ENCODE results near the gene ATP8B4. TPM values are rescaled to one million over a fixed set of nuclear protein-coding genes. Genes with fewer than 3 reads are reported as not detected.

ATP8B4 gene
- total and polyA plus RNA-seq, 2 experiments from 2014 or later: 0.89 to 1.5 TPM

DNA sequence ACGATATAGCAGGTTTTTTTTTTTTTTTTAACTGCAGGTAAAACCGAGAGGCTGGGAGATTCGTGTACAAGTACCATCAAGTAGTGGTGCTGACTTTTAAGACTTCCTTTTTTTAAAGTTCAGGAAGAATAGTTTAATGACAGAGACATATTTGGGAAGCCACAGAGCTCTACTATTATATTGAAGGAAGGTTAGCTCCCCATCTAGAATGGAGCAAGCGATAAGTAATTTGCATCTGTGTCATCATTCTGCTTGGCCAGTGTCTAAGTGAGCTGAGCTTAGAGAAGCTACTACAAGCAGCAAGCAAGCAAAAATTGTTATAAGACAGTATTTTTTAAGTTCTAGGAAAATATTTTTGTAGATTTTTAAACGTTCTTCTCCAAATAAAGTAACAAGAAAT lies 203.2 kb downstream of the ATP8B4 start:
- DNase-seq: no peak
- Histone ChIP-seq H3K4me3 (no peak overlapping the region), H3K4me1 (ENCODE audit: insufficient read depth) (no peaks in the 10 kb centered on the region), H2AFZ (no peak overlapping the region), H3K36me3 (ENCODE audit: low read depth) (no peaks in the 10 kb centered on the region), H3K27me3 (replicated peaks; ENCODE audit: insufficient read depth) (no peaks in the 10 kb centered on the region), H3K9ac (no peak overlapping the region), H4K20me1 (ENCODE audit: insufficient read depth) (no peaks in the 10 kb centered on the region), H3K4me2 (ENCODE audit: unreplicated experiment) (no peak overlapping the region), H3K9me3 (ENCODE audit: low read depth) (no peaks in the 10 kb centered on the region), H3F3A (ENCODE audit: insufficient read depth) (no peaks in the 10 kb centered on the region), H3K79me2 (ENCODE audit: insufficient read depth) (no peaks in the 10 kb centered on the region), H3K27ac (no peak overlapping the region), H3K9me2 (ENCODE audit: insufficient read depth) (no peaks in the 10 kb centered on the region)
- TF ChIP-seq EZH2phosphoT487 (IDR thresholded peaks at IDR 0.05; ENCODE audit: insufficient read depth, low read depth) (no peak), EZH2 (IDR thresholded peaks at IDR 0.05; ENCODE audit: insufficient read depth, poor library complexity, severe bottlenecking) (no peak)
- 84 to 86% methylated on average over 5 of the region's 5 CpGs for WGBS, 2 experiments (ENCODE audit: low coverage in 1 of 2, low lambda C conversion rate in 2 of 2, missing lambda C conversion rate in 2 of 2)
- in situ Hi-C loops (cut with MboI): no loop called here

- H3K9me2 ChIP-seq (ENCODE audit: insufficient read depth): peaks cover 4% of the 10 kb centered on the region; the same call in 1 of the 2 replicates
- DNase-seq: no peak
- H4K20me1 ChIP-seq (ENCODE audit: insufficient read depth): no peaks in the 10 kb centered on the region
- H3K9ac ChIP-seq: no peak overlapping the region
- no peaks in the 10 kb centered on the region for H3K36me3 ChIP-seq (ENCODE audit: low read depth)
- H3K27ac ChIP-seq: no peak overlapping the region
- TF ChIP-seq EZH2 (IDR thresholded peaks at IDR 0.05; ENCODE audit: insufficient read depth, poor library complexity, severe bottlenecking): no peak
- TF ChIP-seq EZH2phosphoT487 (IDR thresholded peaks at IDR 0.05; ENCODE audit: insufficient read depth, low read depth): no peak
- no peaks in the 10 kb centered on the region for H3K27me3 ChIP-seq (replicated peaks; ENCODE audit: insufficient read depth)
- no peaks in the 10 kb centered on the region for H3K79me2 ChIP-seq (ENCODE audit: insufficient read depth)
- no peak overlapping the region for H3K4me2 ChIP-seq (ENCODE audit: unreplicated experiment)
- in situ Hi-C loops (cut with MboI): no loop called here
- no peaks in the 10 kb centered on the region for H3K9me3 ChIP-seq (ENCODE audit: low read depth)
- peaks cover 10% of the 10 kb centered on the region for H3K4me1 ChIP-seq (ENCODE audit: insufficient read depth)
- H3F3A ChIP-seq (ENCODE audit: insufficient read depth): peaks cover 9% of the 10 kb centered on the region
- H3K4me3 ChIP-seq: no peak overlapping the region
- WGBS, 2 experiments (ENCODE audit: low coverage in 1 of 2, low lambda C conversion rate in 2 of 2, missing lambda C conversion rate in 2 of 2): 78 to 83% methylated on average over 4 of the region's 4 CpGs
- no peak overlapping the region for H2AFZ ChIP-seq
Observed at GRCh38 chr15:49908933-49909295, 210.1 kb downstream of the ATP8B4 start.

- H2AFZ ChIP-seq: no peak overlapping the region
- peaks cover 14% of the 10 kb centered on the region for H3F3A ChIP-seq (ENCODE audit: insufficient read depth)
- H3K4me2 ChIP-seq (ENCODE audit: unreplicated experiment): no peak overlapping the region
- WGBS, 2 experiments (ENCODE audit: low coverage in 1 of 2, low lambda C conversion rate in 2 of 2, missing lambda C conversion rate in 2 of 2): 84 to 90% methylated on average over 2 of the region's 2 CpGs
- peaks cover 16% of the 10 kb centered on the region for H3K4me1 ChIP-seq (ENCODE audit: insufficient read depth)
- H3K9ac ChIP-seq: no peak overlapping the region
- in situ Hi-C loops (cut with MboI): no loop called here
- DNase-seq: no peak
- H3K27ac ChIP-seq: no peak overlapping the region
- H3K36me3 ChIP-seq (ENCODE audit: low read depth): no peaks in the 10 kb centered on the region
- peaks cover 4% of the 10 kb centered on the region; the same call in 1 of the 2 replicates for H3K9me2 ChIP-seq (ENCODE audit: insufficient read depth)
- TF ChIP-seq EZH2phosphoT487 (IDR thresholded peaks at IDR 0.05; ENCODE audit: insufficient read depth, low read depth) (no peak), EZH2 (IDR thresholded peaks at IDR 0.05; ENCODE audit: insufficient read depth, poor library complexity, severe bottlenecking) (no peak)
- H3K9me3 ChIP-seq (ENCODE audit: low read depth): no peaks in the 10 kb centered on the region
- H3K79me2 ChIP-seq (ENCODE audit: insufficient read depth): no peaks in the 10 kb centered on the region
- no peaks in the 10 kb centered on the region for H3K27me3 ChIP-seq (replicated peaks; ENCODE audit: insufficient read depth)
- H4K20me1 ChIP-seq (ENCODE audit: insufficient read depth): no peaks in the 10 kb centered on the region
- H3K4me3 ChIP-seq: no peak overlapping the region
Observed at GRCh38 chr15:49908236-49908932, 210.6 kb downstream of the ATP8B4 start.

GRCh38 chr15:49906966-49907365 lies 212.1 kb downstream of the ATP8B4 start:
- in situ Hi-C loops (cut with MboI): no loop called here
- WGBS, 2 experiments (ENCODE audit: low coverage in 1 of 2, low lambda C conversion rate in 2 of 2, missing lambda C conversion rate in 2 of 2): 83 to 93% methylated on average over 1 of the region's 1 CpG

More at GRCh38 chr15:49906966-49907365, 212.1 kb downstream of the ATP8B4 start:
- Histone ChIP-seq H3K4me2 (ENCODE audit: unreplicated experiment) (no peak overlapping the region), H3K9me3 (ENCODE audit: low read depth) (no peaks in the 10 kb centered on the region), H3K79me2 (ENCODE audit: insufficient read depth) (no peaks in the 10 kb centered on the region), H3K36me3 (ENCODE audit: low read depth) (no peaks in the 10 kb centered on the region), H3K27me3 (replicated peaks; ENCODE audit: insufficient read depth) (no peaks in the 10 kb centered on the region), H3K27ac (no peak overlapping the region), H3F3A (ENCODE audit: insufficient read depth) (peaks cover 27% of the 10 kb centered on the region), H4K20me1 (ENCODE audit: insufficient read depth) (no peaks in the 10 kb centered on the region), H3K9ac (no peak overlapping the region), H2AFZ (peak overlapping the region; percentile 17; the same call in 1 of the 2 replicates), H3K4me1 (ENCODE audit: insufficient read depth) (peaks cover 30% of the 10 kb centered on the region), H3K9me2 (ENCODE audit: insufficient read depth) (peaks cover 4% of the 10 kb centered on the region; the same call in 1 of the 2 replicates), H3K4me3 (no peak overlapping the region)
- no peak for DNase-seq
- TF ChIP-seq EZH2 (IDR thresholded peaks at IDR 0.05; ENCODE audit: insufficient read depth, poor library complexity, severe bottlenecking) (no peak), EZH2phosphoT487 (IDR thresholded peaks at IDR 0.05; ENCODE audit: insufficient read depth, low read depth) (no peak)

All from GM23248 (cell line).